SK-N-SH (cell line): ENCODE measurements around the gene BRSK1.

ENCODE experiments used
- ELF1 ChIP-seq: IDR thresholded peaks from 2 replicates; pipeline ENCODE4 v1.4.0; 2012
- GABPA ChIP-seq: IDR thresholded peaks from 2 replicates; pipeline ENCODE4 v1.4.0; 2012; ENCODE audit warnings: low read depth, mild to moderate bottlenecking
- JUND ChIP-seq: IDR thresholded peaks from 2 replicates; pipeline ENCODE4 v1.4.0; 2012
- MEF2A ChIP-seq: IDR thresholded peaks from 2 replicates; pipeline ENCODE4 v1.4.0; 2012; ENCODE audit warnings: low read depth, borderline replicate concordance
- MXI1 ChIP-seq: IDR thresholded peaks from 2 replicates; pipeline ENCODE4 v1.6.1; 2012; ENCODE audit warnings: mild to moderate bottlenecking, low read depth, low read length, improper control_type of control experiment
- NRF1 ChIP-seq: IDR thresholded peaks from 2 replicates; pipeline ENCODE4 v1.6.1; 2012; ENCODE audit warnings: low read depth, mild to moderate bottlenecking, low read length
- RFX5 ChIP-seq: IDR thresholded peaks from 2 replicates; pipeline ENCODE4 v1.6.1; 2012; ENCODE audit warnings: mild to moderate bottlenecking, improper control_type of control experiment, low read length
- SMC3 ChIP-seq: IDR thresholded peaks from 2 replicates; pipeline ENCODE4 v1.6.1; 2012; ENCODE audit warnings: low read depth, low read length, improper control_type of control experiment
- TAF1 ChIP-seq: IDR thresholded peaks from 2 replicates; pipeline ENCODE4 v1.6.1; 2012; ENCODE audit warnings: low read depth, mild to moderate bottlenecking, low read length, moderate library complexity, borderline replicate concordance
- TCF12 ChIP-seq: IDR thresholded peaks from 2 replicates; pipeline ENCODE4 v1.4.0; 2012
- YY1 ChIP-seq: IDR thresholded peaks from 2 replicates; pipeline ENCODE4 v1.4.0; 2012; ENCODE audit warnings: low read depth, mild to moderate bottlenecking
- TF ChIP-seq, protein P1 (sequence below): IDR thresholded peaks from 2 replicates; pipeline ENCODE4 v1.4.0; 2012; ENCODE audit warnings: low read depth, borderline replicate concordance
- TF ChIP-seq, protein P2 (sequence below): IDR thresholded peaks from 2 replicates; pipeline ENCODE4 v1.4.0; 2012; ENCODE audit warnings: low read depth, borderline replicate concordance
- TF ChIP-seq, protein P3 (sequence below): fragments of 200-600 bp; sonication (generic); IDR thresholded peaks from 2 replicates; pipeline ENCODE4 v1.6.1; 2017; ENCODE audit warnings: antibody characterized with exemption, mild to moderate bottlenecking, moderate library complexity

DNA sequence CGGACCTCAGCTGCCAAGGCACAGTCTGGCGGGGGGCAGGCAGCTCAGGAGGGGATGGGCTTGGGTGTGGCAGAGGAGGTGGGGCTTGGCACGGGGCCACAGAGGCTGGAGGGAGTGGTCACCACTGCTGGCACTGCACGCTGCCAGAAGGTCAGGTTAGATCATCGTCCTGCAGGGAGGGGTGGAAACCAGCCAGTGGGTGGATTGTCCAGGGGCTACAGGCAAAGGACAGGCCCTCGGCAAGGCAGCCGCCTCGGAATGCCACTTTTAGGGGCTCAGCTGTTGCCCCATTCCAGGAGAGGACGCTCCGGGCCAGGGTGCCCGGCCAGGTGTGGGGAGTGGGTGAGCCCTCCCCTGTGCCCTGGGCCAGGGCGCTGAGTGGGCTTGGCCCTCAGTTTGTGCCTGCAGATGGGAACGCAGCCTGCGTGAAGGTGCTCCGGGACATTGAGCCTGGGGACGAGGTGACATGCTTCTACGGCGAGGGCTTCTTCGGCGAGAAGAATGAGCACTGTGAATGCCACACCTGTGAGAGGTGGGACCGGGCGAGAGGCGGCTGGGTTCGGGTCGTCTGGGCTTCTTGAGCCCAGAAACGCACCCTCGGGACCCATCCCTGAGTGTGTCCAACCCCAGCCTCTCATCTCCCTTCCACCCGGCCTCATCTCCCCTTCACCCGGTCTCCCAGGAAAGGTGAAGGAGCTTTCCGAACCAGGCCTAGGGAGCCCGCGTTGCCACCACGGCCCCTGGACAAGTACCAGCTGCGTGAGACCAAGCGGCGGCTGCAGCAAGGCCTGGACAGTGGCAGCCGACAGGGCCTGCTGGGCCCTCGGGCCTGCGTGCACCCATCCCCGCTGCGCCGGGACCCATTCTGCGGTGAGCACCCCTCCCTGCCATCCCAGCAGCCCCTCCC is 62.3 kb downstream of the BRSK1 start:
- TF ChIP-seq YY1 = no peak
- no peak for TF ChIP-seq TAF1
- no peak for TF ChIP-seq MXI1
- TF ChIP-seq GABPA = no peak
- TF ChIP-seq, protein P1, sequence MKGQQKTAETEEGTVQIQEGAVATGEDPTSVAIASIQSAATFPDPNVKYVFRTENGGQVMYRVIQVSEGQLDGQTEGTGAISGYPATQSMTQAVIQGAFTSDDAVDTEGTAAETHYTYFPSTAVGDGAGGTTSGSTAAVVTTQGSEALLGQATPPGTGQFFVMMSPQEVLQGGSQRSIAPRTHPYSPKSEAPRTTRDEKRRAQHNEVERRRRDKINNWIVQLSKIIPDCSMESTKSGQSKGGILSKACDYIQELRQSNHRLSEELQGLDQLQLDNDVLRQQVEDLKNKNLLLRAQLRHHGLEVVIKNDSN = no peak
- TF ChIP-seq MEF2A = no peak
- TF ChIP-seq SMC3 = no peak
- TF ChIP-seq, protein P2, sequence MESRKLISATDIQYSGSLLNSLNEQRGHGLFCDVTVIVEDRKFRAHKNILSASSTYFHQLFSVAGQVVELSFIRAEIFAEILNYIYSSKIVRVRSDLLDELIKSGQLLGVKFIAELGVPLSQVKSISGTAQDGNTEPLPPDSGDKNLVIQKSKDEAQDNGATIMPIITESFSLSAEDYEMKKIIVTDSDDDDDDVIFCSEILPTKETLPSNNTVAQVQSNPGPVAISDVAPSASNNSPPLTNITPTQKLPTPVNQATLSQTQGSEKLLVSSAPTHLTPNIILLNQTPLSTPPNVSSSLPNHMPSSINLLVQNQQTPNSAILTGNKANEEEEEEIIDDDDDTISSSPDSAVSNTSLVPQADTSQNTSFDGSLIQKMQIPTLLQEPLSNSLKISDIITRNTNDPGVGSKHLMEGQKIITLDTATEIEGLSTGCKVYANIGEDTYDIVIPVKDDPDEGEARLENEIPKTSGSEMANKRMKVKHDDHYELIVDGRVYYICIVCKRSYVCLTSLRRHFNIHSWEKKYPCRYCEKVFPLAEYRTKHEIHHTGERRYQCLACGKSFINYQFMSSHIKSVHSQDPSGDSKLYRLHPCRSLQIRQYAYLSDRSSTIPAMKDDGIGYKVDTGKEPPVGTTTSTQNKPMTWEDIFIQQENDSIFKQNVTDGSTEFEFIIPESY = no peak
- TF ChIP-seq, protein P3, sequence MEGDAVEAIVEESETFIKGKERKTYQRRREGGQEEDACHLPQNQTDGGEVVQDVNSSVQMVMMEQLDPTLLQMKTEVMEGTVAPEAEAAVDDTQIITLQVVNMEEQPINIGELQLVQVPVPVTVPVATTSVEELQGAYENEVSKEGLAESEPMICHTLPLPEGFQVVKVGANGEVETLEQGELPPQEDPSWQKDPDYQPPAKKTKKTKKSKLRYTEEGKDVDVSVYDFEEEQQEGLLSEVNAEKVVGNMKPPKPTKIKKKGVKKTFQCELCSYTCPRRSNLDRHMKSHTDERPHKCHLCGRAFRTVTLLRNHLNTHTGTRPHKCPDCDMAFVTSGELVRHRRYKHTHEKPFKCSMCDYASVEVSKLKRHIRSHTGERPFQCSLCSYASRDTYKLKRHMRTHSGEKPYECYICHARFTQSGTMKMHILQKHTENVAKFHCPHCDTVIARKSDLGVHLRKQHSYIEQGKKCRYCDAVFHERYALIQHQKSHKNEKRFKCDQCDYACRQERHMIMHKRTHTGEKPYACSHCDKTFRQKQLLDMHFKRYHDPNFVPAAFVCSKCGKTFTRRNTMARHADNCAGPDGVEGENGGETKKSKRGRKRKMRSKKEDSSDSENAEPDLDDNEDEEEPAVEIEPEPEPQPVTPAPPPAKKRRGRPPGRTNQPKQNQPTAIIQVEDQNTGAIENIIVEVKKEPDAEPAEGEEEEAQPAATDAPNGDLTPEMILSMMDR = no peak
- TF ChIP-seq TCF12 = no peak
- TF ChIP-seq RFX5 = no peak
- TF ChIP-seq JUND = no peak
- TF ChIP-seq NRF1 = no peak
- TF ChIP-seq ELF1 = no peak
